ENCODE results near the gene ATXN1. TPM values are rescaled to one million over a fixed set of nuclear protein-coding genes. Genes with fewer than 3 reads are reported as not detected.

The ATXN1 gene
- total RNA-seq, 1 experiment from 2014 or later, result 27.0 TPM

DNA sequence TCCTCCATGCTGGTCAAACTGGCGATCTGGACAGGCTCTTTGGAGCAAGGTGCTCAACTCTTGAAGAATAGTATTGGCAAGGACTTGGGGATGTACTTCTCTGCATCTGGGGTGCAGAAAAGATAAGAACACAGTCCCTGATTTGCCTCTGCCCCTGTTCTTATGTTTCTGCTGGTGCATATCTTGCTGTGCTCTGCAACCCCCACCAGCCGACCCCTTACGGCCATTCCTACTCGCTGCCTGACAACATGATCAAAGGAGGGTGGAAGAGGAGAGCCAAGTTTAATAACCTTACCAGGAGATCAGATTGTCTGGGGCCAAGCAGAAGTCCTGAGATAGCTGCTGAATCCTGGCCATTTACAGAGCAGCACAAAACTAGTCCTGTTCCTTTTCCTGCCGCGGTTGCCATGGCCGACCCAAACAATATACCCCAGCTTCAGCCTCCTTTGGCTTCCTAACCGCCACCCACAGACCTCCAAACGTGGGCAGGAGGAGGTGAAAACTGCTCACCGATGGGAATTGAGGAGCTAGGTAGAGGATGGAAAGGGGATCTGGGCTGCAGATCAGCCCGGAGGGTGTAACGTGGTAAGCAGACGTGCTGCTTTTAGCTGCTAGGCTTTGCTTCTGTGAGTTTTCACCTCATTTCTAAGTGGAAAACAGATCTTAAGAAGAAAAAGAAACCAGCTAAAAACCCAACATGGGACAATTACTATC, 60.9 kb downstream of the ATXN1 start:
- no peak for TF ChIP-seq EZH2 (IDR thresholded peaks at IDR 0.05; ENCODE audit: low read length, unreplicated experiment)
- TF ChIP-seq EZH2phosphoT487 (IDR thresholded peaks at IDR 0.05; ENCODE audit: borderline replicate concordance, low read length), result no peak
- TF ChIP-seq, protein P1, sequence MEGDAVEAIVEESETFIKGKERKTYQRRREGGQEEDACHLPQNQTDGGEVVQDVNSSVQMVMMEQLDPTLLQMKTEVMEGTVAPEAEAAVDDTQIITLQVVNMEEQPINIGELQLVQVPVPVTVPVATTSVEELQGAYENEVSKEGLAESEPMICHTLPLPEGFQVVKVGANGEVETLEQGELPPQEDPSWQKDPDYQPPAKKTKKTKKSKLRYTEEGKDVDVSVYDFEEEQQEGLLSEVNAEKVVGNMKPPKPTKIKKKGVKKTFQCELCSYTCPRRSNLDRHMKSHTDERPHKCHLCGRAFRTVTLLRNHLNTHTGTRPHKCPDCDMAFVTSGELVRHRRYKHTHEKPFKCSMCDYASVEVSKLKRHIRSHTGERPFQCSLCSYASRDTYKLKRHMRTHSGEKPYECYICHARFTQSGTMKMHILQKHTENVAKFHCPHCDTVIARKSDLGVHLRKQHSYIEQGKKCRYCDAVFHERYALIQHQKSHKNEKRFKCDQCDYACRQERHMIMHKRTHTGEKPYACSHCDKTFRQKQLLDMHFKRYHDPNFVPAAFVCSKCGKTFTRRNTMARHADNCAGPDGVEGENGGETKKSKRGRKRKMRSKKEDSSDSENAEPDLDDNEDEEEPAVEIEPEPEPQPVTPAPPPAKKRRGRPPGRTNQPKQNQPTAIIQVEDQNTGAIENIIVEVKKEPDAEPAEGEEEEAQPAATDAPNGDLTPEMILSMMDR (conservative IDR thresholded peaks at IDR 0.05; ENCODE audit: low read depth, low read length), result no peak
- H3K4me3 ChIP-seq (ENCODE audit: low read length), result no peak overlapping the region
- H3K27me3 ChIP-seq (ENCODE audit: low read length), result no peaks in the 10 kb centered on the region
- no peak for ATAC-seq
- H3K79me2 ChIP-seq (ENCODE audit: low read length), result peaks cover 24% of the 10 kb centered on the region
- no peak for DNase-seq
- H3K9me2 ChIP-seq (replicated peaks; ENCODE audit: low read length), result no peaks in the 10 kb centered on the region
- H2AFZ ChIP-seq (ENCODE audit: low read length), result no peak overlapping the region
- no peaks in the 10 kb centered on the region for H3F3A ChIP-seq (ENCODE audit: low read length, unreplicated experiment)
- no peaks in the 10 kb centered on the region for H4K20me1 ChIP-seq (ENCODE audit: low read length)
- no peak overlapping the region for H3K9ac ChIP-seq (ENCODE audit: low read length)
- ChIA-PET CTCF (interaction anchor here (0.6 kb wide), 1 partner anchor 219 kb away, joined by 3 read pairs; no protein-coding TSS in a partner anchor), POLR2A (ENCODE audit: unreplicated experiment) (no interaction called here)
- H3K27ac ChIP-seq (ENCODE audit: low read length), result no peak overlapping the region
- no peaks in the 10 kb centered on the region for H3K36me3 ChIP-seq (ENCODE audit: low read depth, low read length)
- H3K4me2 ChIP-seq (ENCODE audit: low read length), result no peak overlapping the region
- H3K4me1 ChIP-seq (ENCODE audit: insufficient read depth, low read length), result peaks cover 34% of the 10 kb centered on the region
- no TSS peak for BruUV-seq (replicated peaks)
- no peaks in the 10 kb centered on the region for H3K9me3 ChIP-seq (ENCODE audit: low read length)
- intact Hi-C loops (cut with micrococcal nuclease), result no loop called here

DNA sequence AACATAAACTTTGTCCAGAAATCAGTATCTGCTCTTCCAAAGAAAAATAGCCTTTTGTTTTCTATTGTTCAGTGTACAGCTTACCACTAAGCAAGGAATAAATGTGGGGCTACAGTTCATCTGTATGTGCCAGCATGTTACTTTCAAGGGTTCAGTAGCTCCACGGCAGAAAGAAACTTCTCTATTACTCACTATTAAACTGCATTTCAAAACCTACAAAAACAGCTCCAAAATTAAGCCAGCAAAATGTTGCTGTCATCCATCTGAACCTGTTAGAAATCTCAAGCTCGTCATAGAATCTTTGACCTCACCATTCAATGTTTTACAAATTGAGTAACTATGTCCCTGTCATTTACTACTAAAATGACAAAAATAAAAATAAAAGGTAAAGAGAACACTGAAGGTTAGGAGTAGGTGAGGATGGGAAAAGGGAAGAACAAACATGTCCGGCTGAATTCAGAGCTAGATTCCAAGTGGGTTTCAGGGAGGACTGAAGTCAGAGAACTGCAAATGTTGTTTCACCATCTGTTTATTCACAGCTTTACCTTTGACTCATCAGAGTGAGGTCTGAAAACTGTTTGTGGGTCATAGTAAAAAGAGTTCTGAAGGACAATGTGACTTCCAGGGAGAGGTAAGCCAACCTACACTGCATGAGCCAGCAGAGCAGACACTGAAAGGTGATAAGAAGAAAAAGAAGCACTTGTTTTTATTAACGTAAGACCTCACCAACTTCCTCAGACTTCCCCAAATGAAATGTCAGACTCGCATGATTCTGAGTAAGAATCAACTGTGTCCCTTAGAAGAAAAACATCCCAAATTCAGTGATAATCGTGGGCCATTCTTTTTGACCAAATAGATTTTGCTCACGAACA, 62.0 kb downstream of the ATXN1 start:
- TF ChIP-seq, protein P1 (conservative IDR thresholded peaks at IDR 0.05; ENCODE audit: low read depth, low read length), result no peak
- TF ChIP-seq EZH2 (IDR thresholded peaks at IDR 0.05; ENCODE audit: low read length, unreplicated experiment), result no peak
- TF ChIP-seq EZH2phosphoT487 (IDR thresholded peaks at IDR 0.05; ENCODE audit: borderline replicate concordance, low read length), result no peak
- ChIA-PET CTCF (interaction anchor here (0.7 kb wide), 1 partner anchor 120 kb away, joined by 4 read pairs; no protein-coding TSS in a partner anchor), POLR2A (ENCODE audit: unreplicated experiment) (interaction anchor here (0.6 kb wide), 1 partner anchor 27 kb away, joined by 3 read pairs; no protein-coding TSS in a partner anchor)
- no peaks in the 10 kb centered on the region for H3K9me3 ChIP-seq (ENCODE audit: low read length)
- no TSS peak for BruUV-seq (replicated peaks)
- H3K27me3 ChIP-seq (ENCODE audit: low read length), result no peaks in the 10 kb centered on the region
- peaks cover 24% of the 10 kb centered on the region for H3K79me2 ChIP-seq (ENCODE audit: low read length)
- no peaks in the 10 kb centered on the region for H3K9me2 ChIP-seq (replicated peaks; ENCODE audit: low read length)
- peak overlapping the region; percentile 17; the same call in 1 of the 2 replicates for H3K4me2 ChIP-seq (ENCODE audit: low read length)
- no peak overlapping the region for H3K4me3 ChIP-seq (ENCODE audit: low read length)
- no peak overlapping the region for H3K9ac ChIP-seq (ENCODE audit: low read length)
- no peak overlapping the region for H2AFZ ChIP-seq (ENCODE audit: low read length)
- DNase-seq (peak; percentile 53), ATAC-seq (peak; percentile 82)
- intact Hi-C loops (cut with micrococcal nuclease), result no loop called here
- no peaks in the 10 kb centered on the region for H4K20me1 ChIP-seq (ENCODE audit: low read length)
- H3K4me1 ChIP-seq (ENCODE audit: insufficient read depth, low read length), result peaks cover 23% of the 10 kb centered on the region
- H3K36me3 ChIP-seq (ENCODE audit: low read depth, low read length), result no peaks in the 10 kb centered on the region
- H3K27ac ChIP-seq (ENCODE audit: low read length), result 0 out of 2 replicates have a peak overlapping the region, but pooled peaks have one; percentile 0
- no peaks in the 10 kb centered on the region for H3F3A ChIP-seq (ENCODE audit: low read length, unreplicated experiment)

Measured in PC-3 (cell line).